Measurements from ENCODE around the gene ABCC1.

The ABCC1 gene

DNA sequence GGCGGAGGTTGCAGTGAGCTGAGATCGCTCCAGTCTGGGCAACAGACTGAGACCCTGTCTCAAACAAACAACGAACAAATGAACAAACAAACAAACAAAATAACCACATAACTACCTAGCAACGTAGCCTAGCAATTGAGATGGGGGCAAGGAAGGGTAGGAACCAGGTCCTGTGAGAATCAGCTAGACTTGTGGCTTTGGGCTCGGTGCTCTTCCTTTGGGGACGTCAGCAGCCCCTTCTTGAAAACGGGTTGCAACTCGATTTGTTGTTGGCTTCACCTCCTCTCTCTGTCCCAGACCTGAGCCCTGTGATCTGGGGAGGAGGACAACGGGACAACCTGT lies 72.2 kb downstream of the ABCC1 start:
- no peak for DNase-seq (ENCODE audit: low spot score)

DNA sequence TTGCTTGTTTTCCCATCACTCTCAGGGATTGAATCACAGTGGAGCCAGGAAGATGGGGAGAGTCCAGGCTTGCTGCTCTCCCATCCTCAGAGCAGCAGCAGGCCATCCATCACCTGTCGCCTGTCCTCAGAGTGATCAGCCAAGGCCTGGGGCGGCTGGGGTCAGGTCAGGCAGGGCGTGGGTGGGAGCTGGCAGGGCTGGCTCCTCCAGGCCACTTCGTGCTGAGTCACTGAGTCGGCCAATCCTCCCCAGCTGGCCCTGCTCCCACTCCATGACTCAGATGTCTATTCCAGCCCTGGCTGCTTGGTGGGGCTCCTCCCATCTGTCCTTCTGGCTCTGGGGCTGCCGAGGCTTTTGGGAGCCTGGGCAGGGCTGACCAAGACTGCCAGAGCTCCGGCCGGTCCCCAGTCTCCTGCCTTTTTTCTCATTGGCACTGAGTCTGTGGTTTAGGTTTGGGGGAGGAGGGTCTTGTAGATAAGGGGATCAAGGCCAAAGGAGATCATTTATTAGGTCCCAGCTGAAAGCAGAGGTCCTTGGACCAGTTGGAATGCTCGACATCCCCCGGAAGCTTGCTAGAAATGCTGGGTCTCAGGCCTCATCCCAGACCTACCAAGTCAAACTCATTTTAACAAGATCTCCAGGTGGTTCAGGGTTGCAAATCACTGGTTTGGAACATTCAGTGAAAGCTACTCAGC lies 72.7 kb downstream of the ABCC1 start:
- peak; percentile 24 for DNase-seq (ENCODE audit: low spot score)

- DNase-seq (ENCODE audit: low spot score), result no peak
Observed at GRCh38 chr16:16022683-16023064, 73.3 kb downstream of the ABCC1 start.

DNA sequence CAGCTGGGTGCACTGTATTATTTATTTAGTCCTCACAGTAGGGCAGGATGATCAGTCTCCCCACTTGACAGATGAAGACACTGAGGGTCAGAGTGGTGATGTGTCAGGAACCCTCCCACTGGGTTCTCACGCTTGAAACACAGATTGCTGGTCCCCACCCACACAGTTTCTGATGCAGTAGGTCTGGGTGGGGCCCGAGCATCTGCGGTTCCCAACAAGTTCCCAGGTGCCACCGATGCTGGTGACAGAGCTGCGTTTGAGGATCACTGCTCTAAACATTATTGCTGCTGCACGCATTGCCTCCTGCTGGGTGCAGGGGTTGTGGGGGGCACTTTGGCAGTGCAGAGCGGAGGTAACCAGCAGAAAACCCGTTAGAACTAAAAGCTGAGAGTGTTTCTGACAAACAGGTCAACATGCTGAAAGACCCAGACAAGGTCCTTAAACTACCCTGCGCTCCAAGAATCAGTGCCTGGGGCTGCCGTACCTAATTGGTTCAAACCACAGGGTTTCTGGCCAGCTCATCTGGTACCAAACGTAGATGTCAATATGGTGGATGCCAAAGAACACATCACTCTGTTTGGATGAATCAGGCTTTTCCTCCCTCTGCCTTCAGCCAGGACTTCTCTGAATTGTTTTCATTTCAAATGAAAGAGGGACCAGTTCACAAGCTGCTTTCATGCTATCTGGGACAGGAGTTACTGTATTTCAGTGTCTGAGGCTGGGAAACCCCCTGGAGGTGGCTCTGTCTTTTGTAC lies 76.0 kb downstream of the ABCC1 start:
- DNase-seq (ENCODE audit: low spot score), result no peak

GRCh38 chr16:16027728-16028310 lies 78.4 kb downstream of the ABCC1 start:
- DNase-seq (ENCODE audit: low spot score), result no peak

DNA sequence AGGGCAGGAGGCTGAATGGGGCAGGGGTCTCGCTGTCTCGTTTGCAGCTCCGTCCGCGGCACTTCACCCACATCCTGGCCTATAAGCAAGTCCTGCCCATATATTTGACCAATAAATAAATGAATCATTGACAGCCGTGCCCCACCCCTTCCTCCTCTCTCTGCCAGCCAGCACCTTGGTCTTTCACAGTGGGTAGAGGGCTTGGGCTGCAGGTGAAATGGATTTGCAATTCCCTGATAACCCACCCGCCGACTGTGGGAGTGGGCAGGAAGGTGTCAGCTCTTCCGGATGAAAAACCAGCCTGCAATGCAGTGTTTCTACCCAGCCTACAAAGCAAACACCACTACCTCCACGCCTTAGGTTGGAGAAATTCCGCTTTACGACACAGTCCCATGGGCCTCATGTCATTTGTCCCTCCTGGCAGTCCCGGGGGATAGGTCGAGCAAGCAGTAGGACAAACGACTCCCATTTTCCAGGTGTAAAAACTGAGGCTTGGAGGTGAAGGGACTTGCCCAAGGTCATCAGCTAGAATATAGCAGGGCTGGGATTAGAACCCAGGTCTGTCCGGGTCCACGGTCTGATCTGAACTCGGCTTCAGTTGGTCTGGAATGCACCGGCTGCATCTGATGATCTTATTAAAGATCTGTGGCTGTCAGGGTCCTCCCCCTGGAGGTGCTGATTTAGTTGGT lies 79.0 kb downstream of the ABCC1 start:
- no peak for DNase-seq (ENCODE audit: low spot score)

DNA sequence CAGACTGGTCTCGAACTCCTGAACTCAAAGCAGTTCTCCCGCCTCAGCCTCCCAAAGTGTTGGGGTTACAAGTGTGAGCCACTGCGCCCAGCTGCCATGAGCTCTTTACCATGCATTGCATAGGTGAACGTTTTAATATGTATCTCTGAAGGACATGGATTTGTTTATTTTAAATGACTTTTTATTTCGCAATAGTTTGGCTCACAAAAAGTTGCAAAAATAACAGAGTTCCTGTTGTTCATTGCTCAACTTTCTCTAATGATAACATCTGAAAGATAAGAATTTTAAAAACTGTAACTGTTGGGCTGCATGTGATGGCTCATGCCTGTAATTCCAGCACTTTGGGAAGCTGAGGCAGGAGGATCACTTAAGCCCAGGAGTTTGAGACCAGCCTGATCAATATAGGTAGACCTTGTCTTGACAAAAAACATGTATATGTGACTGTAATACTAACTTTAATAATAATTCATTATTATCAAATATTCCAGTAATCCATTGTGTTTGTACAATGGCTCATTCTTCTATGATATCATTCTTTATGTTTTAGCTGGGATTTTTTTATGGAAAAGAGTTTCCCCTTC lies 80.1 kb downstream of the ABCC1 start:
- DNase-seq (ENCODE audit: low spot score), result no peak

DNA sequence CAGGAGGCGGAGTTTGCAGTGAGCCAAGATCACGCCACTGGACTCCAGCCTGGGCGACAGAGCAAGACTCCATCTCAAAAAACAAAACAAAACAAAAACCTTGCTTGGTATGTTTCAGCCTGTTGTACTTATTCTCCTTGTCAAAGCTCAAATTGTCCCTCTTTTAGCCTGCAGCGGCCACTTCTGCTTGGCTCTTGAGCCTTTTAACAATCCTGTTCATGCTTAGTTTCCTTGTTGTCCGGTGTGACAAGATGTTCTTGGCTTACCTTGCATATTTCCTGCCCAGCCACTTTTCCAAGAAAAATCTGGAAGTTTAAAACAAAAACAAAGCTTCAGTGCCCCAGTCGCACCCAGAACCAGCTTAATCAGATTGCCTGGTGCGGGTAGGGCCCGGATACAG lies 81.0 kb downstream of the ABCC1 start:
- no peak for DNase-seq (ENCODE audit: low spot score)

GRCh38 chr16:16031401-16031800 lies 82.0 kb downstream of the ABCC1 start:
- no peak for DNase-seq (ENCODE audit: low spot score)

- DNase-seq (ENCODE audit: low spot score), result no peak
Observed at GRCh38 chr16:16032271-16032979, 83.0 kb downstream of the ABCC1 start.

GRCh38 chr16:16033208-16033717 lies 83.8 kb downstream of the ABCC1 start:
- no peak for DNase-seq (ENCODE audit: low spot score)

GRCh38 chr16:16036359-16036792 lies 87.0 kb downstream of the ABCC1 start:
- DNase-seq (ENCODE audit: low spot score), result peak; percentile 3

DNA sequence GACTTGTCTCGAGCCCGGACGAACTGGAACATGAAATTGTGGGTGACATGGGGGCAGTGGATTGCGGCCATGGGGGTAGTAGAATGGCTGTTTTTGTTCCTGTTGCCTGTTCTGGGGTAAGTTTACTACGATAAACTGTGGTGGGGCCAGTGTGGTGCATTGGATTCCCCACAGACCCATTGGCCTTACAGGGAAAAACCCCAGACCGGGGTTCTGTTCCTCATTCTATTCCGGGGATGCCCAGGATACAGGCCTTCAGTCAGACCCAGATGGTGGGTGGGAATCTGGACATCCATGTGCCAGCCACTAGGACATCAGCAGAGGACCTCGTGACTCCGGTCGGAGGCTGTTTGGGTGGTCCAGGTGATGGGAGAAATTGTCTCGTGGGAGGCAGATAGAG lies 88.1 kb downstream of the ABCC1 start:
- no peak for DNase-seq (ENCODE audit: low spot score)

- no peak for DNase-seq (ENCODE audit: low spot score)
Observed at GRCh38 chr16:16037970-16038369, 88.6 kb downstream of the ABCC1 start.

DNA sequence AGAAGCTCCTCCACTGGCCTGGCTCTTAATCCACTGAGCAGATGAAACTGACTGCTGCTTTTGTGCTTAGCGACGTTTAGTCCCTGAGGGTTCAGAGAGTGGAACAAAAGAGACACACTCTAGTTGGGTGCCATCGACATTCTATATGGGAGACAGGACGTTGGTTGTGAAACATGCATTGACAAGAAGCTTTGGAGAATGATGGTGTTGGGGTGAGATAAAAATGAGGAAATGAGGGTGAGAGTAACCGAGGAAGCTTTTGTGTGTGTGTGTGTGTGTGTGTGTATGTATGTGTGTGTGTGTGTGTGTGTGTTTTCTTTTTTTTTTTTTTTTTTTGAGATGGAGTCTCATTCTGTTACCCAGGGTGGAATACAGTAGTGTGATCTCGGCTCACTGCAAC lies 89.5 kb downstream of the ABCC1 start:
- no peak for DNase-seq (ENCODE audit: low spot score)

DNA sequence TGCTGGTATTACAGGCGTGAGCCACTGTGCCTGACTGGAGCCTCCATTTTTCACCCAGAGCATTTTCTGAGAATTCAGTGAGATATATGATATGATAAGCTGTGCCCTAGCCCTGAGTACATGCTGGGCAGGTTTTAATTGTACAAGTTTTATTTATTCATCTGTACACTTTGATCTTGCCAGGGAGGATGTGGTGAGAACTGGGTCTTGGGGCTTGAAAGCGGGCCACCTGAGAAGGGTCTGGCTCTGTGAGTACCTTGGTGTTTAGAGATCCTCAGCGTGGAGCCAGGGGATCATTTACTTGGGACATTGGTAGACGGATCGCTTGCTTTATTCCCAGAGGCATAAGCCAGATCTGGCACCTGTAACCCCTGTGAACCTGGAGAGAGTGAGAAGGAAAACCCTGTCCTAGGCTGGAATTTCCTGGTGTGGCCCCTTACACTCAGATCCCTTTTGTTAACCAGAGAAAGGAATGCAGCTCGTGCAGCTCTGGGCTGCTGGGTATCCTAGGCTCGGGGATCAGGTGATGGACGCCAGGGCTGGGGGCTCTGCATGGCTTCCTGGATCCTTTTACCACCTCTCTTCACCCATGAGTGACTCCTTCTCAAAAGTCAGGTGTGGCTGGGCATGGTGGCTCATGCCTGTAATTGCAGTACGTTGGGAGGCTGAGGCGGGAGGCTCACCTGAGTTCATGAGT lies 91.9 kb downstream of the ABCC1 start:
- no peak for DNase-seq (ENCODE audit: low spot score)

GRCh38 chr16:16042076-16042475 lies 92.7 kb downstream of the ABCC1 start:
- DNase-seq (ENCODE audit: low spot score), result no peak

GRCh38 chr16:16045296-16045695 lies 95.9 kb downstream of the ABCC1 start:
- no peak for DNase-seq (ENCODE audit: low spot score)

- DNase-seq (ENCODE audit: low spot score), result no peak
Observed at GRCh38 chr16:16045879-16046278, 96.5 kb downstream of the ABCC1 start.

DNA sequence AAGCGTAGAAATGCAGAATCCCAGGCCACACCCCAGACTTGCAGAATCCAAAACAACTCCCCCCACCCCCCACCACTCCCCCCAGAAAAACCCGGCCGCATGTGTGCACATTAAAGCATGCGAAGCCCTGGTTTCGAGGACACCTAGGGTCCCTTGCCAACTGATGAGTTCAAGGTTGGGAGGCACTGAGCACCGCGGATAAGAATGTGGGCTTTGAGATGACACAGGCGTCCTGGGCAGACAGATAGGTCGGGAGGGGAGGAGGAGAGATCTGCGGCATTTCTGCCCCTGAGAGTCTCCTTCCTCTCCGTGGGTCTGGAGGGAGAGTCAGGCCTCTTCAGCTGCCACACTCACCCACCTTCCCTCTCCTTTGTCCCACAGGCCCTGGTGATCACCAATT lies 98.3 kb downstream of the ABCC1 start:
- DNase-seq (ENCODE audit: low spot score), result no peak

Measured in putamen (tissue), 1 donor.